HG03442 (cell line): Measurements from ENCODE around the gene TNFRSF1A.

Source experiments
- ATAC-seq: cut with Tn5 transposase; IDR thresholded peaks from one replicate; pipeline ENCODE4 v1.9.1; 2021; ENCODE audit warnings: mild to moderate bottlenecking, moderate library complexity; ENCODE audit not compliant: unreplicated experiment

TNFRSF1A gene

GRCh38 chr12:6374786-6375160 lies 32.9 kb upstream of the TNFRSF1A start:
- ATAC-seq, result no peak

GRCh38 chr12:6374028-6374785 lies 32.3 kb upstream of the TNFRSF1A start:
- no peak for ATAC-seq

- ATAC-seq, result no peak
These were observed 31.3 kb upstream of the TNFRSF1A start for GRCh38 chr12:6373022-6373787.

- ATAC-seq, result no peak
These were observed 30.6 kb upstream of the TNFRSF1A start for GRCh38 chr12:6372403-6373003.

- ATAC-seq, result no peak
These were observed 29.3 kb upstream of the TNFRSF1A start for GRCh38 chr12:6370994-6371754.

- no peak for ATAC-seq
These were observed 28.7 kb upstream of the TNFRSF1A start for GRCh38 chr12:6370576-6370935.

- ATAC-seq, result no peak
These were observed 28.2 kb upstream of the TNFRSF1A start for GRCh38 chr12:6369916-6370575.

GRCh38 chr12:6368906-6369525 lies 27.1 kb upstream of the TNFRSF1A start:
- ATAC-seq, result no peak

GRCh38 chr12:6367969-6368892 lies 26.4 kb upstream of the TNFRSF1A start:
- ATAC-seq, result no peak

GRCh38 chr12:6367065-6367968 lies 25.4 kb upstream of the TNFRSF1A start:
- peak; percentile 52 for ATAC-seq

GRCh38 chr12:6364044-6364374 lies 22.1 kb upstream of the TNFRSF1A start:
- no peak for ATAC-seq

GRCh38 chr12:6363330-6364043 lies 21.6 kb upstream of the TNFRSF1A start:
- no peak for ATAC-seq

GRCh38 chr12:6363010-6363329 lies 21.1 kb upstream of the TNFRSF1A start:
- no peak for ATAC-seq

- ATAC-seq, result no peak
These were observed 20.5 kb upstream of the TNFRSF1A start for GRCh38 chr12:6362403-6362802.

GRCh38 chr12:6361834-6362233 lies 20.0 kb upstream of the TNFRSF1A start:
- no peak for ATAC-seq

GRCh38 chr12:6360578-6361490 lies 19.0 kb upstream of the TNFRSF1A start:
- no peak for ATAC-seq

- ATAC-seq, result no peak
These were observed 18.2 kb upstream of the TNFRSF1A start for GRCh38 chr12:6360080-6360571.
